Thoracic aorta (tissue), 2 donors: Measurements from ENCODE around the gene PRKAB2. TPM values are rescaled to one million over a fixed set of nuclear protein-coding genes. Genes with fewer than 3 reads are reported as not detected.

ENCODE experiments used
- ATAC-seq: fragments of 150-250 bp; one replicate; pipeline ENCODE4 v1.8.0; 2017; ENCODE audit warnings: low read depth; ENCODE audit not compliant: insufficient number of reproducible peaks, low FRiP score
- DNase-seq: peaks from one replicate; pipeline ENCODE4 v3.0.0-alpha.2; 2020; ENCODE audit warnings: low spot score
- H3K27ac ChIP-seq, 2 donors: fragments of 200-600 bp; sonication (generic); 1 replicate in 1 of 2; 2 replicates in 1 of 2; pipeline ENCODE4 v1.5.1; 2016; ENCODE audit warnings: mild to moderate bottlenecking in 2 of 2, moderate library complexity in 2 of 2
- H3K27me3 ChIP-seq: fragments of 200-600 bp; sonication (generic); replicated peaks from 2 replicates; pipeline ENCODE4 v1.6.0; 2016; ENCODE audit warnings: mild to moderate bottlenecking; ENCODE audit not compliant: insufficient read depth
- H3K36me3 ChIP-seq: fragments of 200-600 bp; sonication (generic); one replicate; pipeline ENCODE4 v1.5.1; 2016
- H3K4me1 ChIP-seq, 2 donors: fragments of 200-600 bp; sonication (generic); 1 replicate in 1 of 2; 2 replicates in 1 of 2; pipeline versions ENCODE4 v1.5.1 to v1.6.0; 2016; ENCODE audit warnings: low read depth in 2 of 2, mild to moderate bottlenecking in 1 of 2; ENCODE audit not compliant: control insufficient read depth in 1 of 2
- H3K4me3 ChIP-seq: fragments of 200-600 bp; sonication (generic); 2 replicates; pipeline ENCODE4 v1.5.1; 2016; ENCODE audit warnings: mild to moderate bottlenecking
- H3K9me3 ChIP-seq: fragments of 200-600 bp; sonication (generic); 2 replicates; pipeline ENCODE4 v1.5.1; 2016
- total RNA-seq, 2 donors: library from RNA; depleted of rRNA; stranded (reverse); fragments of >200 nt; gene quantifications; one replicate each; pipeline versions ENCODE4 v1.1.0 to v1.2.3, GENCODE V29; 2016
- TF ChIP-seq, protein P1 (sequence below): fragments of 200-600 bp; sonication (generic); IDR thresholded peaks from one replicate; pipeline ENCODE4 v1.5.1; 2019; ENCODE audit warnings: antibody characterized with exemption

Gene PRKAB2
- total RNA-seq, 2 donors from 2014 or later: 19.5 to 20.8 TPM

DNA sequence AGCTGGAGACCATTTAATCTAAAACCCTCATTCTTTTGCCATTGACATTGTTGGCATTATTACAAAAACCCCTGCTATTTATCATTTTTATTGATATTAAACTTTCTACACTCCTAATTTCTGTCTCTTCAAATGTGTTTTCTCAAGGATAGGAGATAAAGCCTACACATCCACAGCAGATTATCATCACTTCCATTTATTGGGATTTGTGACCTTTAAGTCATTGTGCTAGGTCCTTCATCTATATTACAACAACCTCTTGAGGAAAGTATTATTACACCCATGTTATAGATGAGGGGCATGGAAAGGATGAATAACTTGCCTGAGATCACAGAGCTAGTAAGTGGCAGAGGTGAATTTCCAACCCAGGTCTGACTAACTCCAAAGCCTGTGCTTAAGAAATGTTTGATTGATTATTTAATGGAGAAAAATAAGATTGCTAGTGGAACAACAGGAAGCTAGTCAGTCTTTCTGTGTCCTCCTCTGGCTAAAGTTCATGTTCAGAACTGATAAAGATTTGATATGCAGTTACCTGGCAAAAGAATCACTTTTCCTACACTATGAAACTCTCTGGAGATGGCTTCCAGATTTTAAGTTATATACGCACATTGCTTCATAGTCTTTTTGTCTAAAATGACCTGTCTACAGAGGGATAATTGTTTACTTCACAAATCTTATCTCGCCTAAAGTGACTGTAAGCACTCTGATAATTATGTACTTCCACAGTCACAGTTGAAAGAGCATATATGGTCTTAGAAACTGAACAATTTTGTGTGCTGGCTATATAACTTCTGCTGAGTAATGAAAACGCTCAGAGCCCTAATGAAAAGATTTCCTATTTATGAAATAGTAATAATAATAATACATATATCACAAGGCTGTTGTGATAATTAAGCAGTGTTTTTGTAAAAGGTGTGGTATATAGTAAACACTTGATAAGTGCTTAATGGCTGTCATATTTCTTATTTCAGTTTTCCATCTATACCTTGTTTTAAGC is 37.9 kb upstream of the PRKAB2 start:
- no peak overlapping the region for H3K4me3 ChIP-seq
- TF ChIP-seq, protein P1, sequence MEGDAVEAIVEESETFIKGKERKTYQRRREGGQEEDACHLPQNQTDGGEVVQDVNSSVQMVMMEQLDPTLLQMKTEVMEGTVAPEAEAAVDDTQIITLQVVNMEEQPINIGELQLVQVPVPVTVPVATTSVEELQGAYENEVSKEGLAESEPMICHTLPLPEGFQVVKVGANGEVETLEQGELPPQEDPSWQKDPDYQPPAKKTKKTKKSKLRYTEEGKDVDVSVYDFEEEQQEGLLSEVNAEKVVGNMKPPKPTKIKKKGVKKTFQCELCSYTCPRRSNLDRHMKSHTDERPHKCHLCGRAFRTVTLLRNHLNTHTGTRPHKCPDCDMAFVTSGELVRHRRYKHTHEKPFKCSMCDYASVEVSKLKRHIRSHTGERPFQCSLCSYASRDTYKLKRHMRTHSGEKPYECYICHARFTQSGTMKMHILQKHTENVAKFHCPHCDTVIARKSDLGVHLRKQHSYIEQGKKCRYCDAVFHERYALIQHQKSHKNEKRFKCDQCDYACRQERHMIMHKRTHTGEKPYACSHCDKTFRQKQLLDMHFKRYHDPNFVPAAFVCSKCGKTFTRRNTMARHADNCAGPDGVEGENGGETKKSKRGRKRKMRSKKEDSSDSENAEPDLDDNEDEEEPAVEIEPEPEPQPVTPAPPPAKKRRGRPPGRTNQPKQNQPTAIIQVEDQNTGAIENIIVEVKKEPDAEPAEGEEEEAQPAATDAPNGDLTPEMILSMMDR: no peak
- DNase-seq: no peak

DNA sequence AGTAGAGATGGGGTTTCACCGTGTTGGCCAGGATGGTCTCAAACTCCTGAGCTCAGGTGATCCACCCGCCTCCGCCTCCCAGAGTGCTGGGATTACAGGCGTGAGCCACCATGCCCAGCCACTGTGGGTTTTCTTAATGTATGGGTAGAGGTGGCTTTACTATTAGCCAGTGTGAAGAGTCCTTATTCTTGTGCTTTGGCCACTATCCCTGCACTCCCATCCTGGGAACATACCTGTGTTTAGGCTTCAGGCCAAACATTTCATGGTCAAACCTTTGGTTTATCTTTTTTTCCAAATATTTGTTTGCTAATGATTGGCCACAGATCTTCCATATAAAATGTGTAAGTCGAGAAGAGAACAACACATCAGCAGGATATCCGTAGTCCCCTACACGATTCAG is 36.3 kb upstream of the PRKAB2 start:
- no peak overlapping the region for H3K4me3 ChIP-seq
- no peak overlapping the region for H3K27ac ChIP-seq
- ATAC-seq: no peak
- no peaks in the 10 kb centered on the region for H3K9me3 ChIP-seq
- H3K4me1 ChIP-seq: no peaks in the 10 kb centered on the region
- no peaks in the 10 kb centered on the region for H3K27me3 ChIP-seq
- no peak for DNase-seq
- TF ChIP-seq, protein P1: no peak
- H3K36me3 ChIP-seq: peaks cover 3% of the 10 kb centered on the region

More for the DNA sequence above, 37.9 kb upstream of the PRKAB2 start:
- ATAC-seq: no peak
- Histone ChIP-seq H3K4me1 (no peaks in the 10 kb centered on the region), H3K36me3 (peaks cover 3% of the 10 kb centered on the region), H3K9me3 (no peaks in the 10 kb centered on the region), H3K27ac (no peak overlapping the region), H3K27me3 (no peaks in the 10 kb centered on the region)

DNA sequence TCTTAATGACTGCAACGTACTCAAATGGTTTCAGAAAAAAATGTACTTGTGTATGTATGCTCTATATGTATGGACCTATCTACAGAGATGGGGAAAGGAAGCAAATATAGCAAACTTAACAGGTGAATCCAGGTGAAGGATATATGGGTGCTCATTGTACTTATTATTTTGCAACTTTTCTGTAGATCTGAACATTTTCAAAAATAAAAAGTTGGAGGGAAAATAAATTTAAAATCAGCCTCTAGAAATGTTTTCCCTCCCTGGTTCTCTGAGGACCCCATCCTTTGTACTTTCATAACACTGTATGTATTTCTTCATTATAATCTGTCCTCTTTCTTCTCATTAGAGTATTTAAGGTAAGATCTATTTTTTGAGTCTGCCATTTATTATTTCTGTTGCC is 34.9 kb upstream of the PRKAB2 start:
- TF ChIP-seq, protein P1: no peak
- H3K36me3 ChIP-seq: peaks cover 3% of the 10 kb centered on the region
- no peak overlapping the region for H3K4me3 ChIP-seq
- no peak for DNase-seq
- H3K4me1 ChIP-seq: no peaks in the 10 kb centered on the region
- H3K27ac ChIP-seq: no peak overlapping the region
- ATAC-seq: no peak
- H3K27me3 ChIP-seq: no peaks in the 10 kb centered on the region
- no peaks in the 10 kb centered on the region for H3K9me3 ChIP-seq

DNA sequence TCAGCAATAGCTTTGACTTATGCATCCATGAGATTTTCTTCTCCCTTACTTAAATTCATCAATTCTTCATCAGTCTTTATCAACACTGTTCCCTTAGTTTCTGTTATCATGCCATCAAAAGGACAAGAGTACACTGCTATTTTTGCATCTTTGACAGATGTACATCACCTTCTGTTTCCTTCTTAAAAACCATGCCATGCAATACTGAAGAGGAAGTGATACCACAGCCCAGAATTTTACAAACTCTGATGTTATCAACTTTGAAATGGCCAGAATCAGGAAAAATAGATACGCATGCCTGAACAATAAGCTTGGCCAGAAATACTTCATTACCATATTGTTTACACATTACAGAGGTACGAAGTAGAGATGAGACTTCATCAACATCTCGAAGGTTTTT is 31.8 kb upstream of the PRKAB2 start:
- Histone ChIP-seq H3K36me3 (no peaks in the 10 kb centered on the region), H3K9me3 (no peaks in the 10 kb centered on the region), H3K27ac (no peak overlapping the region), H3K27me3 (no peaks in the 10 kb centered on the region), H3K4me1 (no peaks in the 10 kb centered on the region), H3K4me3 (no peak overlapping the region)
- no peak for ATAC-seq
- DNase-seq: no peak
- TF ChIP-seq, protein P1: no peak

DNA sequence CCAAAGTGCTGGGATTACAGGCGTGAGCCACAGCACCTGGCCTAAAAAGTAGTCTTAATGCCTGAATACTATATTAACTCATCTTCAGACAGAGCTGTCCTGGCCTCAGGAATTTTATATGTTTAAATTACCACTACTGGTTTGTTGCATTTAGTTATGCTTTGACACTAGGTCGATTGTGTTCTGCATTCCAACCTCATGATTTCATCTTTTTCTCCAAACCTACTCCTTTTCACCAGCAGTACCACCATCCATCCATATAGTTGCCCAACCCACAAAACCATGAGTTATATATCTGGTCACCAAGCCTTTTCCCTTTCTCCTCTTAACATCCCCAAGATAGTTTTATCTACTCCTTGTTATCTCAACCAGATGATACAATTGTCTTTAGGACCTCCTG is 30.3 kb upstream of the PRKAB2 start:
- H3K9me3 ChIP-seq: no peaks in the 10 kb centered on the region
- no peak overlapping the region for H3K4me3 ChIP-seq
- no peaks in the 10 kb centered on the region for H3K27me3 ChIP-seq
- TF ChIP-seq, protein P1: no peak
- H3K36me3 ChIP-seq: no peaks in the 10 kb centered on the region
- no peak overlapping the region for H3K27ac ChIP-seq
- DNase-seq: no peak
- no peak for ATAC-seq
- H3K4me1 ChIP-seq: no peaks in the 10 kb centered on the region
